Measurements from ENCODE around the gene BABAM2.

The BABAM2 gene

DNA sequence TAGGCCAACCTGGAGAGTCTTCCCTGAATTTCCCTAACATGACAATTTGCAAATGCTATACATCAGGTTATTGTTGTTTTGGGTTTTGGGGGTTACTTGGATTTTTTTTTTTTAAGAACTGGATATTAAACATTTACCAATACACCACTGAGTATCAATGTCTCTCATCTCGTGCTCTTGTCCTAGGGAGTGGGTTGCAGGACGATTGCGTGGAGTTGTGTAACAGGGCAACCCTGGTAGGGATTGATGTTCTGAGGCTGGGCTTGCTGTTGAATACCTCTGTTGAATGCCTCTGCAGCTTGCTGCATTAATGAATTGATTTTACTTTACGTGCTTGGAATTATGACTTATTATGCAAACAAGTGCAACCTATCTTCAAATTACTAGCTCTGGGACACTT lies 483.3 kb downstream of the BABAM2 start:
- DNase-seq (ENCODE audit: low read depth) = no peak
- H3K4me3 ChIP-seq (ENCODE audit: low read length) = no peak overlapping the region

DNA sequence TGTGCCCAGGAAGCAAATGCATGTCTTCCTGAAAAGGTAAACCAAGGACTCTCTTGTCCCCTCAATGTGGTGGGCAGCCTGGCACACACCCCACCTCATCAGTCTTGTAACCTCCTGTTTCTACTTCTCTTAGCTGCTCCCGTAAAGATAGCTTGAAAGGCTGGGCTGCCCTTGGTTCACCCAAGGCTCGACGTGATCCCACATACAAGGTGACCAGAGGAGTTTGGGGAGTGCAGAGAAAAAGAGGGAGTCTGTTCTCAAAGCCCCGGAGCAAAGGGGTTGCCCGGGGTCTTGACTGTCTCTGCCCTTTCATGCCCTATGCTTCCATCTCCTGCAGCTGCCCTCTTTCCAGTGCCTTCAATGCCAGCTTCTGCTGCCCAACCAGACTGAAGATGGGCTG lies 483.8 kb downstream of the BABAM2 start:
- TF ChIP-seq, protein P1, sequence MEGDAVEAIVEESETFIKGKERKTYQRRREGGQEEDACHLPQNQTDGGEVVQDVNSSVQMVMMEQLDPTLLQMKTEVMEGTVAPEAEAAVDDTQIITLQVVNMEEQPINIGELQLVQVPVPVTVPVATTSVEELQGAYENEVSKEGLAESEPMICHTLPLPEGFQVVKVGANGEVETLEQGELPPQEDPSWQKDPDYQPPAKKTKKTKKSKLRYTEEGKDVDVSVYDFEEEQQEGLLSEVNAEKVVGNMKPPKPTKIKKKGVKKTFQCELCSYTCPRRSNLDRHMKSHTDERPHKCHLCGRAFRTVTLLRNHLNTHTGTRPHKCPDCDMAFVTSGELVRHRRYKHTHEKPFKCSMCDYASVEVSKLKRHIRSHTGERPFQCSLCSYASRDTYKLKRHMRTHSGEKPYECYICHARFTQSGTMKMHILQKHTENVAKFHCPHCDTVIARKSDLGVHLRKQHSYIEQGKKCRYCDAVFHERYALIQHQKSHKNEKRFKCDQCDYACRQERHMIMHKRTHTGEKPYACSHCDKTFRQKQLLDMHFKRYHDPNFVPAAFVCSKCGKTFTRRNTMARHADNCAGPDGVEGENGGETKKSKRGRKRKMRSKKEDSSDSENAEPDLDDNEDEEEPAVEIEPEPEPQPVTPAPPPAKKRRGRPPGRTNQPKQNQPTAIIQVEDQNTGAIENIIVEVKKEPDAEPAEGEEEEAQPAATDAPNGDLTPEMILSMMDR (conservative IDR thresholded peaks at IDR 0.05; ENCODE audit: low read depth, low read length) = no peak
- H3K4me3 ChIP-seq (ENCODE audit: low read length) = no peak overlapping the region
- no peak for DNase-seq (ENCODE audit: low read depth)

More for the DNA sequence above, 483.3 kb downstream of the BABAM2 start:
- TF ChIP-seq, protein P1 (conservative IDR thresholded peaks at IDR 0.05; ENCODE audit: low read depth, low read length) = no peak

DNA sequence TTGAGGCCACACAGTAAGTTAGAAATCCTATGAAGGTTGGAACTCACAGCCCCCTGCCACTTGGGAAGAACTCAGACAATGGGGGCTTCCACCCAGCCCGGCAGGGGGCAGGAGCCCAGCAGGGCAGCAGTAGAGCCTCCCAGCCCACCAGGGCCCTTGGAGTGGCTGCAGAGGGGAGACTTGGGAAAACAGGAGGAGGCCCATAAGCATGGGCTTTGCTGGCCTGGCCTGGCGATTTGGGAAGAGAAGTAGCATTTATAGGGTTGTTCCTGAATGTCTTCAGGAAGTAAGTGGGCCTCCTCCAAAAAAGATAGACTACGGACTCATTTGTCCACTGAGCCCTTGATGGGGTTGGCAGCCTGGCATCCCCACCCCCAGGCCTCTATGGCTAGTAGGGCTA lies 484.7 kb downstream of the BABAM2 start:
- no peak overlapping the region for H3K4me3 ChIP-seq (ENCODE audit: low read length)
- TF ChIP-seq, protein P1 (conservative IDR thresholded peaks at IDR 0.05; ENCODE audit: low read depth, low read length) = no peak
- DNase-seq (ENCODE audit: low read depth) = no peak

DNA sequence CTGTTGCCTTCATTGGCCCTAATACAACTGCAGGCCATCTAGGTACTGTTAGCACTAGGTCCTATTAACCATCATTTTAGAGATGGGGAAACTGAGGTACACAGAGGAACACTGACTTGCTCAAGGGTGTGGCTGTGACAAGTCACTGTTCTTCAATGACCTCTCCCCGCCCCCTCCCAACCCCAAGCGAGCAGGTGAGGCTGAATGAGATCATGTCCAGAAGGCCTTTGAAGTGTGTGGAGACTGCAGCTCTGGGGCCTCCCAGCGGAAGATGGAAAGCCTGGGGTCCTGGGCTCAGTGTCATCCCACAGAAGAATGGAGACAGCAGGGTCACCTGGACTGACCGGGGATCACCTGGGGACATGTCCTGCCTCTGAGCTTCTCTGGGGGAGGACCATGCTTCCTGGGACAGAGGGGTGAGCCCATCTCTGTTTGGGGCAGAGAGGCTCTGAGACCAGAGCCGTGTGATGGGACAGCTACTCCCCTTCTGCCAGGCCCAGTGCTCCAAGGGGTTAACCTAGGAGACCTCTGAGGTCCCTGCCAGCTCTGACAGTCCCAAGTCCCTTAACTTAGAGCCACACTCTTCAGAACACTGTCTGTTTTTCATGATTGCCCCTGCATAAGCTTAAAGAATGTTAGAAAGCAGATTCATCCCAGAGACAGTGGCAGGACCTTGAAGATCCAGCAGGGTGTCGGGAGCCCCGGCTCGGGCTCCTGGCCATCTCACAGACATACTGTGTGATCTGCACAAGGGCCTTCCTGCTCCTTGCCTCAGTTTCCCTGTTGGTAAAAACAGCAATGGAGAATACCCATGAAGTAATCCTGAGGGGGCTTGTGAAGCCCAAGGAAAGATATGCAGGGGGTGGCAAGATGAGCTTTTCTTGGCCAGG lies 485.5 kb downstream of the BABAM2 start:
- TF ChIP-seq, protein P1 (conservative IDR thresholded peaks at IDR 0.05; ENCODE audit: low read depth, low read length) = no peak
- H3K4me3 ChIP-seq (ENCODE audit: low read length) = no peak overlapping the region
- no peak for DNase-seq (ENCODE audit: low read depth)

DNA sequence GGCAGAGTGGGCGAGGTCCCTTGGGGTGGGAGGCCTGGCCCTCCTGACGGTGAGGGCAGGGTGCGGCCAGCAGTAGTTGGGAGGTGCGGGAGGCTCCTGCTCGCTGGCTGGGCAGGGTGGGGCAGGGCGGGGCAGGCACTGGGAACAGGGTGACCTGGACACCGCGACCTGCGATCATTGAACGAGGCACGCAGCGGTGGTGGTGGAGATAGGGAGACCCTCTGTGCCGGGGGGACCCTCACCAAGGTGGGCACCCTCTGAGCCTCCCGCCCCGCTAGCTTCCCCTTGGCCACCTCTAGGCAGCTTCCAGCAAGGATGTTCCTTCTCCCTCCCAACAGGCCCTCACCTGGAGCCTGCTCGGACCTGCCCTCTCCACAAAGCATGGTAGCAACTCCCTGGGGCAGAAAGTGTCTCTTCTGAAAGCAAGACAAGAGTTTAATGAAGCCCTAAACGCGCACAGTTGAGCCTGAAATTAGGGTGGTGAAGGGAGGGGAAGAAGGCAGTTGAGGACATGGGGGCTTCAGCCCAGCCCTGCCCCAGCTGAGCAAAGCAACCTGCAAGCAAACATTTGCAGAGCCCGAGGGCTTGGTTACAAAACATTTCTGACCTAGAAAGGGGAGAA lies 486.8 kb downstream of the BABAM2 start:
- TF ChIP-seq, protein P1 (conservative IDR thresholded peaks at IDR 0.05; ENCODE audit: low read depth, low read length) = no peak
- H3K4me3 ChIP-seq (ENCODE audit: low read length) = no peak overlapping the region
- no peak for DNase-seq (ENCODE audit: low read depth)

DNA sequence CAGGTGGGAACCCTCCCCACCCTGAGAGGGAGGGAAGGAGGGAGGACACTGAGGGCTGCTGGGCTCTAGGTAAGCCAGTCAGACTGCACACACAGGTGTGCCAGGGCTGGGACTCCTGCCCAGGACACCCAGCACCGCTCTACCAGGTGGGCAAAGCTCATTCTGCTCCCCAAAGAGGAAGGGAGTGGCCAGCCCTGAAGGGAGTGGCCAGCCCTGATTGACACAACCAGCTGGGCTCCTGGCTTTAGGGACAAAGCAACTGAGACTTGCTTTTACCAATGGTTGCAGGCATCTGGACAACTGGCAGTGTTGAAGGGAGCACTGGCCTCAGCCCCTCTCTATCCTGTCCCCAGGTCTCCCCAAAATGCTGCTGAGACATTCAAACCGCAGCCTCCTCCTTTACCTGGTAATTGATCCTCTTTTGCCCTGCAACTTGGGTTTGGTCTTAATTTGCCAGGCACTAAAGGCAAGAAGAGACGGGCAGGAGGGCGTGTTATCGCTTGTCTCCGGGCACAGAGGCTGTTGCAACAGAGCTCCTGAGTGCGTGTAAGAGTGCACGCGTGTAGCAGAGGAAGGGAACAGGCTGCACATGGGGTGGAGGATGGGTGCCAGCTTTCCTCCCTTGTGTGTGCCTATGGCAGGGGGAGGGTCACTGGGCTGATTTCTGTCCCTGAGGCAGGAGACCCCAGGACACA lies 487.6 kb downstream of the BABAM2 start:
- no peak for DNase-seq (ENCODE audit: low read depth)
- TF ChIP-seq, protein P1 (conservative IDR thresholded peaks at IDR 0.05; ENCODE audit: low read depth, low read length) = no peak
- H3K4me3 ChIP-seq (ENCODE audit: low read length) = no peak overlapping the region
